GM18502 (cell line): ENCODE results near the gene SHANK3.
A peak's percentile ranks its signal among the peaks of the same experiment; 100 is the strongest.
"Not testable (repeated sequence)": the region's sequence is repeated elsewhere in the genome, so short reads cannot be mapped to it uniquely, and the experiment has no call there.

Experiments used
- ATAC-seq: cut with Tn5 transposase; IDR thresholded peaks from one replicate; pipeline ENCODE4 v1.9.1; 2021; ENCODE audit warnings: mild to moderate bottlenecking; ENCODE audit not compliant: unreplicated experiment, poor library complexity

The SHANK3 gene

DNA sequence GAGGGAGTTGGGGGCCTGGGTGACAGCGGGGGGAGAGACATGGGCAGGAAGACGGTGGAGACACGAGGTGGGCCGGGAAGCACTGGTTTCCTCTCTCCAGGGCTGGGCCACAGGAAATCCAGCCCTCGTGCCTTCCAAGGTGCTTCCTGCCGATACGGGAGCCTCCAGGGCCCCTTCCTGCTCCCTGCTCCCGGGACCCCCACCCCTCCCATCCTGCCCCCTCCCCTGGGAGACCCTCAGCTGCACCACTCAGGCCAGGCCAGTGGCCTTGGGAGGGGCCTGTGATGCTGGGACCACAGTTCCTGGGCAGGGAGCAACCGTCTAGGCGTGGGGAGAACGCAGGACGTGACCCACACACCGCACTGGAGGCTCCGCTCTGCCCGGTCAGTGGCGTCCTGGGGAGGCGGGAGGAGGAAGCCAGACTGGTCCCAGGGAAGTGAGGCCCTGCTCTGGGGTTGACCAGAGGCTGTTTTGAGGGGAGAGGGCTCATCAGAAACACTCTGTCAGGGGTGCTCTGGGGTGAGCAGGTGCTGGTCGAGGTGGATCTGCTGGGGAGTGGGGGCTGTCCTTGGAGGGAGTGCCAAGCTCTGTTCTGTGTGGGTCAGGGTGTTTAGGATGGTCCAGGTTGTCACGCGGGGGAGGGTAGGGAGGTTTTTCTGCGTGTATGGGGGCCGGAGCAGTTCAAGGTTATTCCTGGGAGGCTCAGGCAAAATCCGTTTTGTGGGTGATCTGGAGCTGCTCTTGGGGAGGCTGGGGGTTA lies at the start of gene SHANK3:
Gene SHANK3, plus strand, starts transcription at position 353 of the 760 bp plus-strand sequence.
- ATAC-seq: no peak

- ATAC-seq: no peak
These were observed 48.1 kb upstream of the SHANK3 start for GRCh38 chr22:50624347-50625130.

DNA sequence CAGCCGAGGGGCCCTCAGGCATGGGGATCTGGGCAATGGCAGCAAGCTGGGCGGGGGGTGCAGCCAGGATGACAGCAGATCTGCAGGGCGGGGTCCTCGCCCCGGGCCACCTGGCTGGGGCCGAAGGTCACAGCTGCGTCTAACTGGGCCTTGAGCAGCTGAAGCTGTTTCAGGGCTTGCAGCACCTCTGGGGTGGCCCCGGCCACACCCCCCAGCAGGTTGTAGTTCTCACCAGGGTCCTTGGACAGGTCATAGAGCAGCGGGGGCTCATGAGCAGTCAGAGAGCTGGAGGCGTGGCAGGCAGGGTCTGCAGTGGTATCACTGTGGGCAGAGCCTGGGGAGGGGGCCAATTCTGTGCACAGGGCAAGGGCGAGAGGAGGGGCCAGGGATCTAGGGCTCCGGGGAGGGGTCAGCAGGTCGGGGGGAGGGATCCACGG lies 47.5 kb upstream of the SHANK3 start:
- ATAC-seq: no peak

- ATAC-seq: no peak
These were observed 46.9 kb upstream of the SHANK3 start for GRCh38 chr22:50625568-50626313.

DNA sequence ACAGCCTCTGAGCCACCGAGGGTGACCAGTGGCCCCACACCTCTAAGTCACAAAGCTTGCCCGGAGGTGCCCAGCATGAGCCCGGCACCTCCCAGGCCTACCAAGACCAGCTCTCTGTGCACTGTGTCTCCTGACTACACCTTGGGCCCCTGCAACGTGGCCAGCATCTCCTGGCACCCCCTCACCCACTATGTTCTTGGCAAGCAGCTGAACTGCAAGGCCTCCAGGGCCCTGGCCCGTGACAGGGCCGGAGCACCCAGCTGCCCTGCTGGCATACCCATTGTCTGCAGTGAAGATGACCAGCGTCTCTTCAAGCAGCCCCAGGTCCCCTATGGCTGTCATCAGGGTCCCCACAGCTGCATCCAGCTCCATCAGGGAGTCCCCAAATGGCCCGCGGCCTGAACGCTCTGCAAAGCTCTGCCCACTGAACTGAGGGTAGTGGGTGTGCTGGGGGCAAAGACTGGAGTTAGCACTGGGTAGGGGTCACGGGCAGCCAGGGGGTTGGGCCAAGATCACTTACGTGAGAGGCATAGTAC lies 46.2 kb upstream of the SHANK3 start:
- no peak for ATAC-seq

- no peak for ATAC-seq
These were observed 45.6 kb upstream of the SHANK3 start for GRCh38 chr22:50626850-50627641.

GRCh38 chr22:50627642-50628542 lies 44.7 kb upstream of the SHANK3 start, which contains the start of gene ARSA:
TSS of gene ARSA (minus strand) at chr22:50628152. CDS start at chr22:50627779, 373 bp downstream.
- ATAC-seq: peak; percentile 83

GRCh38 chr22:50628543-50629134 lies 44.0 kb upstream of the SHANK3 start:
- no peak for ATAC-seq

DNA sequence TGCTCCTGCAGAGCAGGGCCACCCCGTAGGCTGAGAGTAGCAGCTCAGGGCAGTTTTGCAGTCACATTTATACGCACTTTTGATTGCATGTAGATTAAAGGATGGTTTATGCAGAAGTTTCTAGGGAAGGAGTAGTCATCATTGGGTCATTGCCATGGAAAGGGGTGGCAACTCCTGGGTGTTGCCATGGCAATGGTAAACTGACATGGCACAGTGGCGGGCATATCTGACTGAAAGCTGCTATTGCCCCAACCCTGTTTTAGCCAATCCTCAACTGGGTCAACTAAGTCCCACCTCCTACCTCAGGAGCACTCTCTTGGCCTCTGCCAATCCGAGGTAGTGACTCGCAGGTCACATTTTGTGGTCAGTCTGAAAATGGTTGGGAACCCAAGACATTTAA lies 42.2 kb upstream of the SHANK3 start:
- no peak for ATAC-seq

- ATAC-seq: no peak
These were observed 39.5 kb upstream of the SHANK3 start for GRCh38 chr22:50633086-50633485.

- no peak for ATAC-seq
These were observed 38.9 kb upstream of the SHANK3 start for GRCh38 chr22:50633771-50634170.

DNA sequence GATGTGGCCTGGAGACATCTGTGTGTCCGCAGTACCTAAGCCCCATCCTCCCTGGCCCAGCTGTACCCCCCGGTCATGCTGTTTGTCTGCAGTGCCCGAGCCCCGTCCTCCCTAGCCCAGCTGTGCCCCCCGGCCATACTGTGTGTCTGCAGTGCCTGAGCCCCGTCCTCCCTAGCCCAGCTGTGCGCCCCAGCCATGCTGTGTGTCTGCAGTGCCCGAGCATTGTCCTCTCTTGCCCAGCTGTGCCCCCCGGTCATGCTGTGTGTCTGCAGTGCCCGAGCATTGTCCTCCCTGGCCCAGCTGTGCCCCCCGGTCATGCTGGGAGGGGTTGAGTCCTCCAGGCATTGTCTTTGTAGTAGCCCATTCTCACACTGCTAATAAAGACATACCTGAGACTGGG lies 37.0 kb upstream of the SHANK3 start:
- no peak for ATAC-seq

GRCh38 chr22:50640296-50640695 lies 32.3 kb upstream of the SHANK3 start:
- ATAC-seq: not testable (repeated sequence)

- ATAC-seq: no peak
These were observed 31.6 kb upstream of the SHANK3 start for GRCh38 chr22:50640857-50641647.

DNA sequence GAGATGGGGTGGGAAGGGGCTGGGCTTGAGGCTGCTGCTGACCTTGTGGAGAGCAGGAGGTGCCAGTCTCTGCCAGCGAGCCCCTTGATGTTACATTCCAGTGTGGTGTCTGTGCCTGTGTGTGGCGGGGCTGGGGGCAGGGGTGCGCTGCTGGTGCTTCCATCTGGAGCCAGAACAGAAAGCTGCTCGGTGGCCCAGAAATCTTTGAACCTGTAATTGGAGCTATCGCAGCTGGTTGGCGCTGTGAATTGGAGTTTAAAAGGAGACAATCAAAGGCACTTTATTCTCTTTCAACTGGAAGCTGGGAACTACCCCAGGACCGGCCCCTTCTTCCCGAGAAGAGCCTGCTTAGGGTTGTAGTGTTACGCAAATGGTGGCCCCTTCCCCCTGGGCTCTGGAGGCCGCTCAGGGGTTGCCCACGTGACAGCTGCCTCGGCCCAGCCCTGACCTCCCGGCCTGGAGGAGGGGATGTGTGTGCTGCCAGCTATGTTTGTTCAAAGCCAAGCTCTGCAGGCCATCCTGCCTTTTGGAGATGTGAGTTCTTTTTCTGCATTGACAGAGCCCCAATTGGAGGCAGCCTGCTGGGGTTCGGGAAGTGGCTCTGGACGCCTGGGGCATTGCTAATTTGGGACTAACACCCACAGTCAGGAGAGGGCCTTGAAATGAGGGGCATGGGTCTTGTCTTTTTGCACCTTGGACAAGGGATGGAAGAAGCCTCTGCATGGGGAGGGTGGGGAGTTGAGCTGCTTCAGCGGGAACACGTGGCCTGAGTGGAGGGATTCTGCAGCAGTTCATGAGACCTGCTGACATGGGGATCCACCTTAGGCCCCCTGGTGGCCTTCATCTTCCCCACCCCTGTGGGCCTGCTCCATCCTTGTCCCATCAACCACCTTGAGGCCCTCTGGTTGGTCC lies 30.7 kb upstream of the SHANK3 start:
- ATAC-seq: no peak

- ATAC-seq: not testable (repeated sequence)
These were observed 29.4 kb upstream of the SHANK3 start for GRCh38 chr22:50643021-50643820.
